Left hindlimb (tissue), 1 donor: ENCODE data around the gene C11orf42.
"Not testable (repeated sequence)": the region's sequence is repeated elsewhere in the genome, so short reads cannot be mapped to it uniquely, and the experiment has no call there.

Source experiments
- DNase-seq: peaks from one replicate; pipeline ENCODE4 v3.0.0-alpha.2; 2018

The C11orf42 gene

GRCh38 chr11:6224421-6224820 lies 19.1 kb downstream of the C11orf42 start:
- DNase-seq, result no peak

- DNase-seq, result no peak
Measured at GRCh38 chr11:6225024-6225423, 19.7 kb downstream of the C11orf42 start.

- DNase-seq, result no peak
Measured at GRCh38 chr11:6225896-6226295, 20.5 kb downstream of the C11orf42 start.

GRCh38 chr11:6228520-6228919 lies 23.2 kb downstream of the C11orf42 start:
- no peak for DNase-seq

- no peak for DNase-seq
Measured at GRCh38 chr11:6229911-6230310, 24.6 kb downstream of the C11orf42 start.

GRCh38 chr11:6232899-6233298 lies 27.5 kb downstream of the C11orf42 start:
- no peak for DNase-seq

- no peak for DNase-seq
Measured at GRCh38 chr11:6233984-6234386, 28.6 kb downstream of the C11orf42 start.

- peak; percentile 100 for DNase-seq
Measured at GRCh38 chr11:6234387-6235107, 29.2 kb downstream of the C11orf42 start, which contains the start of gene FHIP1B. TSS of gene FHIP1B (minus strand) at chr11:6234636. CDS start at chr11:6224516, 10,120 bp downstream.

- no peak for DNase-seq
Measured at GRCh38 chr11:6237266-6237665, 31.9 kb downstream of the C11orf42 start.

- DNase-seq, result no peak
Measured at GRCh38 chr11:6237761-6238302, 32.5 kb downstream of the C11orf42 start.

- DNase-seq, result no peak
Measured at GRCh38 chr11:6238902-6239301, 33.5 kb downstream of the C11orf42 start, which contains the start of gene CNGA4. TSS of gene CNGA4 (plus strand) at chr11:6239089. CDS start at chr11:6239207, 118 bp downstream.

GRCh38 chr11:6240139-6240538 lies 34.8 kb downstream of the C11orf42 start:
- DNase-seq, result no peak

- no peak for DNase-seq
Measured at GRCh38 chr11:6240781-6241180, 35.4 kb downstream of the C11orf42 start.

- no peak for DNase-seq
Measured at GRCh38 chr11:6241316-6241715, 36.0 kb downstream of the C11orf42 start.

GRCh38 chr11:6245536-6245935 lies 40.2 kb downstream of the C11orf42 start:
- no peak for DNase-seq

- no peak for DNase-seq
Measured at GRCh38 chr11:6248248-6248647, 42.9 kb downstream of the C11orf42 start.

- DNase-seq, result not testable (repeated sequence)
Measured at GRCh38 chr11:6248897-6249296, 43.5 kb downstream of the C11orf42 start.

GRCh38 chr11:6249770-6250555 lies 44.6 kb downstream of the C11orf42 start:
- no peak for DNase-seq

- peak; percentile 68 for DNase-seq
Measured at GRCh38 chr11:6251120-6251733, 45.9 kb downstream of the C11orf42 start.

- DNase-seq, result no peak
Measured at GRCh38 chr11:6251990-6252473, 46.7 kb downstream of the C11orf42 start.

- DNase-seq, result no peak
Measured at GRCh38 chr11:6253197-6253596, 47.8 kb downstream of the C11orf42 start.

- no peak for DNase-seq
Measured at GRCh38 chr11:6258141-6258540, 52.8 kb downstream of the C11orf42 start.

- DNase-seq, result no peak
Measured at GRCh38 chr11:6258571-6259081, 53.3 kb downstream of the C11orf42 start.
